Astrocyte (in vitro differentiated cells and primary cell): ENCODE results near the gene NR4A2.

Source experiments
- EZH2 ChIP-seq: IDR thresholded peaks from 2 replicates; pipeline ENCODE4 v1.6.1; 2012; ENCODE audit warnings: mild to moderate bottlenecking, low read length, inconsistent platforms; ENCODE audit not compliant: insufficient read depth
- TF ChIP-seq, protein P1 (sequence below): IDR thresholded peaks from 2 replicates; pipeline ENCODE4 v1.5.1; 2011; ENCODE audit warnings: low read depth, mild to moderate bottlenecking, inconsistent platforms, low read length, moderate library complexity; ENCODE audit not compliant: insufficient read depth

DNA sequence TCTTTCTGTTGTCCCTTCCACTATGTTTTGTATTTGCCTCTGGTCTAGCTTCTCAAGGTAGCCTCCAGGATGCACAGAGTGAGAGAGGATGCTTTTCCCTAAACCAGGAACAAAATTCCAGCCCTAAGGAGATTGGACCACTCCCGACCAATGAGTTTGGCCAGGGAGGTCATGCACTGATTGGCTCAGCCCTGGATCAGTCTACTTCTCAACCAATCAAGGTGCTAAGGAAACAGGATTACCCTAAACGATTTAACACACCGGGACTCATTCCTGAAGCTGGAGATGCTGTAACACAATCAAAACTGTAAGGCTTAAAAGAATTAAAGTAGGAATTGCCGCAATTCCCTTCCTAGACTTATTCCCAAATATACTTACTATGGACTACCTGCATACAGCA is 34.2 kb upstream of the NR4A2 start:
- TF ChIP-seq, protein P1, sequence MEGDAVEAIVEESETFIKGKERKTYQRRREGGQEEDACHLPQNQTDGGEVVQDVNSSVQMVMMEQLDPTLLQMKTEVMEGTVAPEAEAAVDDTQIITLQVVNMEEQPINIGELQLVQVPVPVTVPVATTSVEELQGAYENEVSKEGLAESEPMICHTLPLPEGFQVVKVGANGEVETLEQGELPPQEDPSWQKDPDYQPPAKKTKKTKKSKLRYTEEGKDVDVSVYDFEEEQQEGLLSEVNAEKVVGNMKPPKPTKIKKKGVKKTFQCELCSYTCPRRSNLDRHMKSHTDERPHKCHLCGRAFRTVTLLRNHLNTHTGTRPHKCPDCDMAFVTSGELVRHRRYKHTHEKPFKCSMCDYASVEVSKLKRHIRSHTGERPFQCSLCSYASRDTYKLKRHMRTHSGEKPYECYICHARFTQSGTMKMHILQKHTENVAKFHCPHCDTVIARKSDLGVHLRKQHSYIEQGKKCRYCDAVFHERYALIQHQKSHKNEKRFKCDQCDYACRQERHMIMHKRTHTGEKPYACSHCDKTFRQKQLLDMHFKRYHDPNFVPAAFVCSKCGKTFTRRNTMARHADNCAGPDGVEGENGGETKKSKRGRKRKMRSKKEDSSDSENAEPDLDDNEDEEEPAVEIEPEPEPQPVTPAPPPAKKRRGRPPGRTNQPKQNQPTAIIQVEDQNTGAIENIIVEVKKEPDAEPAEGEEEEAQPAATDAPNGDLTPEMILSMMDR = no peak
- TF ChIP-seq EZH2 = no peak
